ENCODE results near the gene CDCP1.

The CDCP1 gene

GRCh38 chr3:45109771-45110508, 36.2 kb downstream of the CDCP1 start:
- no peak for DNase-seq

GRCh38 chr3:45106874-45107273, 39.3 kb downstream of the CDCP1 start:
- DNase-seq: no peak

- no peak for DNase-seq
Observed at GRCh38 chr3:45105855-45106671, 40.1 kb downstream of the CDCP1 start.

- DNase-seq: no peak
Observed at GRCh38 chr3:45104715-45105711, 41.2 kb downstream of the CDCP1 start.

GRCh38 chr3:45103753-45104714, 42.1 kb downstream of the CDCP1 start:
- DNase-seq: no peak

GRCh38 chr3:45103334-45103733, 42.8 kb downstream of the CDCP1 start:
- DNase-seq: no peak

GRCh38 chr3:45100981-45101407, 45.2 kb downstream of the CDCP1 start:
- no peak for DNase-seq

GRCh38 chr3:45098310-45098709, 47.9 kb downstream of the CDCP1 start:
- no peak for DNase-seq

- DNase-seq: no peak
Observed at GRCh38 chr3:45097296-45097883, 48.8 kb downstream of the CDCP1 start.

GRCh38 chr3:45095916-45096526, 50.2 kb downstream of the CDCP1 start:
- no peak for DNase-seq

GRCh38 chr3:45093176-45093575, 53.0 kb downstream of the CDCP1 start:
- DNase-seq: no peak

GRCh38 chr3:45092132-45093031, 53.8 kb downstream of the CDCP1 start:
- no peak for DNase-seq

- DNase-seq: no peak
Observed at GRCh38 chr3:45090855-45091254, 55.3 kb downstream of the CDCP1 start.

- DNase-seq: no peak
Observed at GRCh38 chr3:45088543-45089358, 57.4 kb downstream of the CDCP1 start.

GRCh38 chr3:45087155-45087554, 59.0 kb downstream of the CDCP1 start:
- DNase-seq: no peak

- no peak for DNase-seq
Observed at GRCh38 chr3:45084820-45085816, 61.1 kb downstream of the CDCP1 start.

- DNase-seq: no peak
Observed at GRCh38 chr3:45084361-45084760, 61.8 kb downstream of the CDCP1 start.

GRCh38 chr3:45083023-45083422, 63.2 kb downstream of the CDCP1 start:
- DNase-seq: no peak

Data from DMS53 (cell line).